Activated gamma-delta T cell (primary cell): ENCODE measurements around the gene NR4A3.
"Not testable (repeated sequence)": the region's sequence is repeated elsewhere in the genome, so short reads cannot be mapped to it uniquely, and the experiment has no call there.

Source experiments
- DNase-seq: peaks from one replicate; lab custom pipeline; 2025; lab: John Stamatoyannopoulos, UW
- total RNA-seq, 2 donors: gene quantifications; one replicate each; lab custom pipeline; 2026; lab: John Stamatoyannopoulos, UW

NR4A3 gene
- total RNA-seq = 7.8 to 18.0 reads per million in 2 donors

- DNase-seq = peak; percentile 79
Measured at GRCh38 chr9:99821396-99822108, at the start of gene NR4A3. NR4A3 (plus strand) TSS chr9:99821885; CDS start chr9:99828043, 6,158 bp downstream.

DNA sequence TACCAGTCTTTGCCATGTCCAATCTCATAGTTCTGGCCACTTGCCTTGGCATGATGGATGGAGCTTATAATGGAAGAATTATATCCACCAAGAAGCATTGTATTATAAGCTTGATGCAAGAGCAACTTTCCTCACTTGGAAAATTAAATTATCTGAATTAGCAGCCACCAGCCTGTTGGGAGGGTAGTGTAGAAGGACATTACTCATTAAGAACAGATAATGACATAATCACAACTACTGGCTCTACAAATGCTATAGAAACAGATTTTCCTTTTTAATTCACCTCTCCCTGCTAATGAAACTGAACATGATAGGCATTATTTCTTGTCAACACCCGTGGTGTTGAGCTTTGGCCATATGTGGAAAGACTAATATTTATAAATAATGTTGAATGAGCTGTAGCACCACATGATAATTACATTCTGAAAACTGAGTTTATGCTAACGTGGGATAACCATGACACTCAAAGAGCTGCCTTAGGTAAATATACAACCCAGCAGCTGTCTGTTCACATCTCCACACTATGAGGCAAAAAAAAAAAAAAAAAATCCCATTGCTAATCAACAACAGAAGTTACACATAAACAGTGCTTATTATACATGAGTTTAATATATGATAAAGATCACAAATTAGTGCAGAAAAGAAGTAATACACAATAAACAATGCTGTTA is 48.1 kb upstream of the NR4A3 start:
- no peak for DNase-seq

GRCh38 chr9:99778308-99778707 is 43.4 kb upstream of the NR4A3 start:
- no peak for DNase-seq

- DNase-seq = no peak
Measured at GRCh38 chr9:99778836-99779235, 42.8 kb upstream of the NR4A3 start.

- DNase-seq = no peak
Measured at GRCh38 chr9:99779277-99779676, 42.4 kb upstream of the NR4A3 start.

DNA sequence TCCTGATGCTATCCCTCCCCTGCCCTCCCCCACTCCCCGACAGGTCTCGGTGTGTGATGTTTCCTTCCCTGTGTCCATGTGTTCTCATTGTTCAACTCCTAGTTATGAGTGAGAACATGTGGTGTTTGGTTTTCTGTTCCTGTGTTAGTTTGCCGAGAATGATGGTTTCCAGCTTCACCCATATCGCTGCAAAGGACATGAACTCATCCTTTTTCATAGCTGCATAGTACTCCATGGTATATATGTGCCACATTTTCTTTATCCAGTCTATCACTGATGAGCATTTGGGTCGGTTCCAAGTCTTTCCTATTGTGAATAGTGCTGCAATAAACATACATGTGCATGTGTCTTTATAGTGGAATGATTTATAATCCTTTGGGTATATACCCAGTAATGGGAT is 39.3 kb upstream of the NR4A3 start:
- not testable (repeated sequence) for DNase-seq

DNA sequence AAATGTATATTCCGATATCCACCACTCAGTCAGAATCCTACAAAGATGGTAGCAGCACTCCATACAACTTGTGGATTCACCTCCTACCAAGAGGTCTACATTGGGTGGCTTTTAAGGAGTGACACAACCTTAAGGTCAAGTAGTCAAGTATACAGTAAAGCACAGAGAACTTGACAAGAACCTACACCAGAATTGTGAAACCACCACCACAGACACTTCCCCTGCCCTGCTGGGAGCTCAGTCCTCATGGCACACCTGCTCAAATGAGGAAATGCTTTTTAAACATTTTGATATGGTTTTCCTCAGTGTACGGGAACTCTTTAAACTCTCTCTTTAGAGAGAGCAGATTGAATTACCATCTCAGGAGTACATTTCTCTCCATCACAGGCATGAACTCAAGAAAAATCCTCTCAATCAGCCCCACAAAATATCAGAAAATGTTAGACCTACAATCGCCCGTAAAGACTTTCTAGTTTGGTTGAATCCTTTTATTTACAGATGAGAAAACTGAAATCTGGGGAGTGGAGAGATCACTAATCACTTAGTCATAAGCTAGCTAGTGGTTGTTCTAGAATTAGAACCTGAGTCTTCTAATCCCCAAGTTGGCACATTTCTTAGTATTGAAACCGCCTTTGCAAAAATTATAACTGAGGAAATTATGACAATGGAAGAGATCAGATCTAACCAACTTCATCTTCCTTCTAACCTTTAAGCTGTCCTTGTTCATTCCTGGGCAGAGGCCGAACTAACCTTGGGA is 38.5 kb upstream of the NR4A3 start:
- no peak for DNase-seq

DNA sequence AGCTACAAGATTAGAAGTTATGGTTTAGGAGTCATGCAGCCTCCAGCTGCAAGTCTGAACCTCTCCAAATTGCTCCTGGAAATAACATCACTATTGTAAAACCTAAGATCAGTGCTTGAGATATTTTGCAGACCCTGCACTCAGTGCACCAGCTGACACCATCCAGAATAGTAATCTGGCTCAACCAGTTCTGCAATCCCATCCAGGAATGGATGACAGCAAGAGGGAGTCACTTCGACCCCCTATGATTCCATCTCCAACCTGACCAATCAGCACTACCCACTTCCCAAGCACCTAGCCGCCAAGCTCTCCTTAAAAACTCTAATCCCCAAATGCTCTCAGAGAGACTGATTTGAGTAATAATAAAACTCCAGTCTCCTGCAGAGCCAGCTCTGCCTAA is 37.9 kb upstream of the NR4A3 start:
- DNase-seq = no peak

DNA sequence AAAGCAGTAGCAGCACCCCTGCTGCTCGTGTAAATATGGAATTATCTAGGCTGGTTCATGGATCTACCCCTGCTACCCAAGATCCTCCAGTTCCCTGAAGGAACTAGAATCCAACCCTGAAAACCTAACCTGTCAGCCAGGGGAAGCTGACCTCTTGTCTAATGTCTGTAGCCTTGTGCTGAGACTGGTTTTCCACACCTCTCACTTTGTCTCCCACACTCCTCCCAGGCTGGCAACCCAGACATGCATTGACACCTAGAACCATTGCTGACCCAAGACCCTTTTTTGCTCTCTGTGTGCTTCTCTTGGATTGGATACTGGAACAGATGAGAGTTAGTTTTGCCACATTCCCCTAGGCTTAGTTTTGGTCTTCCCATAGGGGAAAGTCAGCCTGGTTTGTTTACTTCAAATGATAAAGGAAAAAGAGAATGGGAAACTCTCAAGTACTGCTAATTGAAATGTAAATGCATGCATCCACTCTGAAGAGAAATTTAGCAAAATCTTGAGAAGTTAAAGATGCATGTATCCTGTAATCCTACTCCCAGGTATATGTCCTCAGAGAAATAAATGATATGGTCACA is 36.6 kb upstream of the NR4A3 start:
- no peak for DNase-seq

DNA sequence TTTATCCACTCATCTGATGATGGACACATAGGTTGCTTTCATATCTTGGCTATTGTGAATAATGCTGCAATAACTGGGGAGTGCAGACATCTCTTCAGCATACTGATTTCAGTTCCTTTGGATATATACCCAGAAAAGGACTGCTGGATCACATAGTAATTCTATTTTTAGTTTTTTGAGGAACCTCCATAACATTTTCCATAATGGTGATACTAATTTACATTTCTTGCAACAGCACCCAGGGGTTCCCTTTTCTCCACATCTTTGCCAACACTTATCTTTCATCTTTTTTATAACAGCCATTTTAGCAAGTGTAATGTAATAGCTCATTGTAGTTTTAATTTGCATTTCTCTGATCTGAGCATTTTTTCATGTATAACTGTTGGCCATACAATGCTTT is 34.1 kb upstream of the NR4A3 start:
- no peak for DNase-seq

DNA sequence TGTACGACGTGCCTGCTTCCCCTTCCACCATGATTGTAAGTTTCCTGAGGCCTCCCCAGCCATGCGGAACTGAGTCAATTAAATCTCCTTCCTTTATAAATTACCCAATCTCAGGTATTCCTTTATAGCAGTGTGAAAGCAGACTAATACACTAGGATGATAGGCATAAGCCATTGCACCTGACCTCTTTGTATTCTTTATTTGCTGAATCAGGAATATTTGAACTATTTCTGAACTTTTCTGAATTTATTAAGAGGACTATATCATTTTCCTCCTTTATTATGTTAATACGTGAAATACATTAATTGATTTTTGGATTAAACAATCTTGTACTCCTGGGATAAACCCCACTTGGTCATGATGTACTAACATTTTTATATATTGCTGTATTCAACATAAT is 28.2 kb upstream of the NR4A3 start:
- DNase-seq = no peak

- no peak for DNase-seq
Measured at GRCh38 chr9:99796231-99796630, 25.5 kb upstream of the NR4A3 start.

DNA sequence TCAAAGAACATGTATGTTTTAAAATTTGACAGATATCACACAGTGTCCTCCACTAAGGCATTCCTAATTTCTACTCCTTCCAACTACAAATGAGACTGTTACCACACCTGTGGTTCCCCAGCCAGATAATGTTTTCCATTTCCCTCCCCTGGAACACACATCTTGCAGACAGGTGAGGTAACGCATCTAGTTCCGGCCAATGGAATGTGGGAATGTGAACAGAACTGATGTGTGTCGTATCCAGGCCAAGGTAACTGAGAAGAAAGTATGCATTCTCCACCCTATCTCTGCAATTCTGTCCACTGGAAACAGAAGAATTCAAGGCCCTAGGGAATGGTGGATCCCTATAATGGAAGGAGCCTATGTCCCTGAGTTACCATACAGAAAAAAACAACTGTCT is 19.9 kb upstream of the NR4A3 start:
- no peak for DNase-seq

- DNase-seq = no peak
Measured at GRCh38 chr9:99803694-99804093, 18.0 kb upstream of the NR4A3 start.

GRCh38 chr9:99807276-99807852 is 14.3 kb upstream of the NR4A3 start:
- DNase-seq = no peak

DNA sequence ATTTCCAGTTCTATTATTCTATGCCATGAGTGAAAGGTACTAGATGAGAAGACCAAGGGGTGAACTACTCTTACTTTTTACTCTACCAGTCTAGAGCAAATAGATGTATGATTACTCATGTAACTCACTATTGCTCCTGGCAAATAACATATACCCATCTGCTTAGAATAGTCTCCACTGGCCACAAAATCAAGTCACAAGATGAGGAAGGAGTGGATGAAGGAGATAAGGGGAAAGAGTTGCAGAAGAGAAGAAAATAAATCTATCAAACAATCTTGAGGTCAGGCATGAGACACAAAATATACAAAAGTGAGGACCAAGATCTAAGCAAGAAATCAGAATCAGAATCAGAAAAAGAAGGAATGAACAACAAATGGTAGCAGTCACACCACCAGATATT is 13.7 kb upstream of the NR4A3 start:
- DNase-seq = no peak

DNA sequence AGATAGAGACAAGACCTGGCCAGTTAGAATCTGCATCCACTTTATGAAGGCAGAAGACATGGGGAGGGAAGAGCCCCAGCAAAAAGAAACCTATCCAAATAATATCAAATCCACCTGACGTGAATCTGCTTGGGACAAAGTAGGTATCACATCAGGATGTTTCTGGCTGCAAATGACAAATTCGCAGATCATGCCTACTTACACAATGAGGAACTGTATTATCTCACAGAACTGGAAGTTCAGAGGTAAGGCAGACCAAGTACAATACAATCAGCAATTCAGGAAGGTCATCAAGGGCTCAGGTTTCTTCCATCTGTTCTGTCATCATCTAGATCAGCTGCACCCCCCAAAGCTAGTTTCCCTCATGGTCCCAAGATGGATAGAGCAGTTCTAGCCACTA is 13.2 kb upstream of the NR4A3 start:
- DNase-seq = no peak

DNA sequence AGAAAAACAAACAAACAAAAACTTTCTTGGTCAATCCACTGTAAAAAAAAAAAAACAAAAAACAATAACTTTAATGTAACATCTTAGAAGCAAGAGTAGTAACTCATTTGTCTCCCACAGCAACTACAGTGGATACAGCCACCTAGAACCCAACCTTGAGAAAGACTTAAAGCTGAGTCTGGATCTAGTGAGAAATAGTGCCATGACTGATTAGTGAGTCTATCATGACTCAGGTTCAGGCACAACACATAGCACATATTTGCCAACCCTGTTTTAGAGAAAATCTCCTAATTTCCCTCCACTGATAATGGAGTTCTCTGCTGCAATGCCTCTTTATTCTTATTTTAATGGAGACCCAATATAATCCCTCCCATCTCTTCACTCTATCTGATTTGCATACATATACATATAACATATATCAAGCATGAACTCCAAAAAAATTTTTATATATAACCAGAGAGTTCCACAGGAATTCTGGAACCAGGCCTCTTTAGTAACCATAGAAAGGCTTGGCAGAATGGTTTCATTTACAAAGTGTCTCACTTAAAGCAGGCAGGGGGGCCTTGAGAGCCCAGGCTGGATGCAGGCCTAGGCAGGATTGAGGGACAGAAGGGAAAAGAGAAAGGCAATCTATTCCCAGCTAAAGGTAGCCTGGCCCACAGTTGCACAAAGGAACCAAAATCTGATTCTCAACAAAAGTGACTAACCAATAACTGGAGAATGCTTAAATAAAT is 11.9 kb upstream of the NR4A3 start:
- DNase-seq = no peak

DNA sequence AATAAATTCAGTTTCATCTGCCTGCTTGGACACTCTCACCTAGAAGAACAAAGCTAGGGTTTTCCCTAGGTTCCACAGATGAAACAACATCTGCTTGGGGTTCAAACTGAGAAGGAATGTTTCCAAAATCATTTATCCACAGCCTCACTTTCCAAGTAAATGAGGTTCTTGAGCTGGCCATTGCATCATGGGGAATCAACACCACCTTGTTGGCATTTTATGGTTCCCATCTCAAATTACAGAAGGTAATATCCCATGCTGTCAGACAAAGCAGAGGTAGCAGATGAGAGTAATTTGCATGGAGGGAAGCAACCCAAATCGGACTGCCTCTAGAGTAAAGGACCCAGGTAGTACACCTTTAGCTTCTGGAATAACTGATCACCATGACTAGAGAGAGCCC is 10.5 kb upstream of the NR4A3 start:
- no peak for DNase-seq

- DNase-seq = no peak
Measured at GRCh38 chr9:99811598-99812383, 9.9 kb upstream of the NR4A3 start.

DNA sequence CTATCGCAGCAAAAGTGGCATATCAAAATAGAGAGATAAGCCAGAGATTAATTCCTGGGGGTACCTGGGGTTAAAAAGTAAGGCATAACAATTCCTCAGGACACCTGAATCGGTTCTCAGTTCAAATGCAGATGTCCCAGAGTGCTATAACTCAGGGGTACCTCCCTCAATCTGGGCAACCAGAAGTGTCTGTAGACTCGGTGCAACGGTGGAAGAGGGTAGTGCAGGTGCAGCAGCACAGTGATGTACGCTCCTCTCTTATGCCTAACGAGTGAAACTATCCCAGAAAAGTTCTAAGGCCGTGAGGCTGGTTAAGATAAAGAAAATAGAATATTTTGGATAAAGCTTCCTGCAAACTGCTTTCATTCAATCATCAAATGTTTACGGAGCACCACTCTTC is 7.9 kb upstream of the NR4A3 start:
- DNase-seq = no peak
